MCF 10A (cell line): Measurements from ENCODE around the gene MTSS2. TPM values are rescaled to one million over a fixed set of nuclear protein-coding genes. Genes with fewer than 3 reads are reported as not detected.

Experiments
- BruUV-seq: library from RNA; stranded (reverse); fragments of 400-500 nt; replicated peaks from 2 replicates; lab custom pipeline; 2021; lab: Mats Ljungman, UMichigan
- CTCF ChIA-PET: fragments of 300-600 bp; sonication (Branson Sonifier 250); formaldehyde crosslinking; extraction: SDS; loops from one replicate; lab custom pipeline; 2021; ENCODE audit warnings: antibody characterized with exemption, inconsistent platforms; lab: Yijun Ruan, JAX
- POLR2A ChIA-PET: fragments of 300-600, 350-650 bp; sonication (Branson Sonifier 250); formaldehyde crosslinking; extraction: SDS; loops from one replicate; lab custom pipeline; 2020; ENCODE audit warnings: antibody characterized with exemption, inconsistent platforms; lab: Yijun Ruan, JAX
- DNase-seq: peaks from one replicate; pipeline ENCODE4 v3.0.0-alpha.2; 2018; ENCODE audit not compliant: unreplicated experiment
- H3K27ac Mint-ChIP-seq: one replicate; pipeline ENCODE4 v1.8.0; 2022; ENCODE audit warnings: mild to moderate bottlenecking, low read depth, mixed read lengths; ENCODE audit not compliant: unreplicated experiment
- H3K27me3 Mint-ChIP-seq: one replicate; pipeline ENCODE4 v1.8.0; 2022; ENCODE audit warnings: mixed read lengths; ENCODE audit not compliant: insufficient read depth, unreplicated experiment
- H3K36me3 Mint-ChIP-seq: one replicate; pipeline ENCODE4 v1.8.0; 2022; ENCODE audit warnings: mild to moderate bottlenecking, moderate library complexity, mixed read lengths; ENCODE audit not compliant: insufficient read depth, unreplicated experiment
- H3K4me1 Mint-ChIP-seq: one replicate; pipeline ENCODE4 v1.8.0; 2022; ENCODE audit warnings: mixed read lengths; ENCODE audit not compliant: insufficient read depth, unreplicated experiment
- H3K4me3 Mint-ChIP-seq: one replicate; pipeline ENCODE4 v1.8.0; 2022; ENCODE audit warnings: mild to moderate bottlenecking, moderate library complexity, mixed read lengths; ENCODE audit not compliant: unreplicated experiment
- H3K9me3 Mint-ChIP-seq: one replicate; pipeline ENCODE4 v1.8.0; 2022; ENCODE audit warnings: mixed read lengths; ENCODE audit not compliant: unreplicated experiment
- CTCF ChIP-seq: fragments of 200-600 bp; IDR thresholded peaks from one replicate; pipeline ENCODE4 v1.8.0; 2022; ENCODE audit warnings: antibody characterized with exemption, mild to moderate bottlenecking; ENCODE audit not compliant: unreplicated experiment
- intact Hi-C: fragments of 100-400 bp; cut with micrococcal nuclease; formaldehyde crosslinking; loops from 2 replicates; pipeline ENCODE4 v1.14.1; 2022
- total RNA-seq: library from RNA; stranded (reverse); gene quantifications from 2 replicates; pipeline ENCODE4 v1.2.3, GENCODE V29; 2022

MTSS2 gene
- total RNA-seq, 1 experiment from 2014 or later: 75.8 TPM

DNA sequence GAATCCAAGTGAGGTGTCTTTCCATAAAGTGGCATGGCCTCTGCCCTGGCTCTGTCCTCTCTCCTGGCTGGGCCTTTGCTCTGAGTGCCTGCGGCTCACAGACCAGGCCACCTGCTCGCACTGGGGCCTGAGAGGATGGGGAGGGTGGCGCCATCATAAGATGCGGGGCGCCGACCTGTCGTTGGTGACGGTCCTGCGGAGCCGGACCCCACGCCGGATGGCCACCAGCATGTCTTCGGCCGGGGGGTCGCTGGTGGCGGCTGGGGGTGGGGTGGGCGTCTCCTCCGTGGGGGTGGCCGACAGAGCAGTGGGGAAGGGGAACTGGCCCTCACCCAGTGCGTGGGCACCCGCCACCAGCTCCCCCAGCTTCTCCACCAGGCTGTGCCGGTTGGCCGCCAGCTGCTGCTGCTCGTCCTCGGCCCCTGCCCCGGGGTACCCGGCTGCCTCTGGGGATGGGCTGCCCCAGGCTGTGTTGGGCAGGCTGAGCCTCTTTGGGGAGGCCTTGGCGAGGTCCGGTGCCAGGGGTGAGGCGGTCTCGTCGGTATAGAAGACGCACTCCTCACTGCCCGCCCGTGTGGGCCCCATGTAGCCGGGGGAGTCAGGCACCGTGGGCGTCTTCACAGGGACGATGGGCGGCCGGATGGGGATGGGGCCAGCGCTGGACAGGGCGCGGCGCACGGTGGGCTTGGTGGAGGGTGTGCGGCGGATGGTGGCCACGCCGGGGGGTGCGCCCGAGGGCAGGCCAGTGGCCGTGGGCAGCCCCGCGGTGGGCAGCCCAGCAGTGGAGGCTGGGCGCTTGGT is 22.1 kb downstream of the MTSS2 start:
- Mint-ChIP-seq H3K4me3 (no peak overlapping the region), H3K4me1 (no peaks in the 10 kb centered on the region), H3K36me3 (peaks cover 75% of the 10 kb centered on the region), H3K27me3 (no peaks in the 10 kb centered on the region), H3K27ac (no peak overlapping the region), H3K9me3 (no peaks in the 10 kb centered on the region)
- no peak for DNase-seq
- BruUV-seq: no TSS peak
- intact Hi-C loops: no loop called here
- POLR2A ChIA-PET: no interaction called here
- CTCF ChIA-PET: no interaction called here
- TF ChIP-seq CTCF: no peak

DNA sequence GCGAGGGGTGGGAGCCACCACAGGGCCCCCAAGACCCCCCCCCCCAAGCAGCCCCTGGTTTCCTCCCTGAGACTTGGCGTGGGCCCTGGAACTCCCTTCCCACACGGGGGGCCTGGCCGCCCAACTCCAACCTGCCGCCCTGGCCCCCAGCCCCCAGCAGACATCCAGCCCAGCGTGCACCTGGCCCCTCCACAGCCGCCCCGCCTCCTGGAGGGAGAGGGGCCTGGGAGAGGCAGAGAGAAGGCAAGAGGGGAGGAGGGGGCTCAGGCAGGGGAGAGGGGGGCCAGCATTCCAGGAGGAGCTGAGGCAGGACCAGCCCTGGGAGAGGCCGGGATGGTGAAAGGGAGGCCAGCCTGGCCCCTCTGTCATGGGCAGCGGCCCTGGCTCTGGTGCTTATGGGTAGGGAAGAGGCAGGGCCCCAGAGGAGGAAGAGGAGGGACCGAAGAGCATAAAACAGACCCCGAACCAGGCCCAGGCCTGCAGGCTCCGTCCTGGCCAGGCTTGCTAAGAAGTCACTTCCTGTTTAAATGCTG is 22.8 kb downstream of the MTSS2 start:
- intact Hi-C loops: no loop called here
- ChIA-PET POLR2A (interaction anchor here (0.5 kb wide), 1 partner anchor 140 kb away, joined by 3 read pairs; the partner anchor contains the start of gene COG4), CTCF (no interaction called here)
- H3K36me3 Mint-ChIP-seq: peaks cover 68% of the 10 kb centered on the region
- DNase-seq: no peak
- no peak for TF ChIP-seq CTCF
- no peaks in the 10 kb centered on the region for H3K9me3 Mint-ChIP-seq
- H3K27ac Mint-ChIP-seq: no peak overlapping the region
- BruUV-seq: no TSS peak
- H3K4me1 Mint-ChIP-seq: no peaks in the 10 kb centered on the region
- H3K27me3 Mint-ChIP-seq: no peaks in the 10 kb centered on the region
- no peak overlapping the region for H3K4me3 Mint-ChIP-seq

DNA sequence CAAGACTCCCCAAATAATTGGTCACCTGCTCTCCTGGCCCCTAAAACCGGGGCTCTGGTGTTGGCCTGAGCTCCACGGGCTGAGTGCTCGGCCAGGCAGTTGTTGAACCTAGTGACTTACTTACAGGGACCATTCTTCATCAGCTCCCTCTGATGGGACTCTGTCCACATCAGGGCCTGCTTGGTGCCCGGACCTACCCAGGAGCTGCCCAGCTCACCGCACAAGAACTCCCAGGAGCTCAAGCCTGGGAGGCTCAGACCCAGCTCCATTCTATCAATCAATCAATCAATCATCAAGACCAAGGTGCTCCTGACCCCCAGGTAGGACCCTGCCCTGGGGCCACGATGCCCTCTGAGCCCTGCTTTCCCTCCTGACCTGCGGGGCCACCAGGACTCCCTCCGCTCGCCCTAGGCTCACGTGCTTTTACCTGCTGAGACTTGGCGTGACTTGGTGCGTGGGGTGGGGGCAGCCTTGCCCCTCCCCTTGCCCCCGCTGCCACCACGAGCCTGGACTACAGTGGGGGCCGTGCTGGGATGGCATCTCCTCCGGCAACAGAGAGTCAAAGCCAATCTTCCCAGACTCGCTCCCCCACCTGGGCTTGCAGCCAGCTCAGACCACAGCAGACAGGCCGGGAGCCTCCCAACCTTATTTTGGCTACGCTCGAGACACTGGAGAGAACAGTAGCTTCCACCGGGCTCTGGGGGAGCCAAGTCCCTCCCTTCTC is 23.8 kb downstream of the MTSS2 start:
- TSS peak; percentile 49 for BruUV-seq
- no peak for DNase-seq
- Mint-ChIP-seq H3K9me3 (no peaks in the 10 kb centered on the region), H3K27ac (no peak overlapping the region), H3K4me3 (no peak overlapping the region), H3K27me3 (no peaks in the 10 kb centered on the region), H3K4me1 (no peaks in the 10 kb centered on the region), H3K36me3 (peaks cover 58% of the 10 kb centered on the region)
- intact Hi-C loops: no loop called here
- no peak for TF ChIP-seq CTCF
- ChIA-PET CTCF (interaction anchor here (1.0 kb wide), 1 partner anchor 8 kb away, joined by 4 read pairs; no protein-coding TSS in a partner anchor), POLR2A (no interaction called here)

DNA sequence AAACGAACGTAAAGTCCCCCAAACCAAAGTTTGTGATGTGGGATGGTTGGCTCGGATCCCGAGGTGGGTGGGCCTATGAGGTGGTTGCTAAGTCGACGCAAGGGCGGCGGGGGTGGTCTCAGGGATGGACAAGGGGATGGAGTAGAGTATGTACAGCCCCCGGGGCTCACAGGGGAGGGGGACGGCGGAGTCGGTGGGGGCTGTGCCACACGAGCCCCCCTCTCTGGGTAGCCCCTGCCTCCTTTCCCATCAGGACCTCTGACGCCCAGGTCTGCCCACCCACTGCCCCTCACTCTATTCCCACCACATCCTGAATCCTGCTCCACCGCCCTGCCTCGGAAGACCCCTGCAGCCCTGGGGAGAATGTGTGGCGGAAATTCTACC is 24.3 kb downstream of the MTSS2 start:
- ChIA-PET POLR2A (no interaction called here), CTCF (interaction anchor here (1.0 kb wide), 1 partner anchor 7 kb away, joined by 4 read pairs; no protein-coding TSS in a partner anchor)
- H3K9me3 Mint-ChIP-seq: no peaks in the 10 kb centered on the region
- DNase-seq: no peak
- no peaks in the 10 kb centered on the region for H3K4me1 Mint-ChIP-seq
- no peak for TF ChIP-seq CTCF
- intact Hi-C loops: no loop called here
- no peak overlapping the region for H3K4me3 Mint-ChIP-seq
- no peak overlapping the region for H3K27ac Mint-ChIP-seq
- H3K27me3 Mint-ChIP-seq: no peaks in the 10 kb centered on the region
- peaks cover 53% of the 10 kb centered on the region for H3K36me3 Mint-ChIP-seq
- no TSS peak for BruUV-seq
